ENCODE measurements around the gene CD79B. TPM values are rescaled to one million over a fixed set of nuclear protein-coding genes. Genes with fewer than 3 reads are reported as not detected.

Gene CD79B
- total RNA-seq, 1 experiment from 2014 or later, result 0.59 TPM

DNA sequence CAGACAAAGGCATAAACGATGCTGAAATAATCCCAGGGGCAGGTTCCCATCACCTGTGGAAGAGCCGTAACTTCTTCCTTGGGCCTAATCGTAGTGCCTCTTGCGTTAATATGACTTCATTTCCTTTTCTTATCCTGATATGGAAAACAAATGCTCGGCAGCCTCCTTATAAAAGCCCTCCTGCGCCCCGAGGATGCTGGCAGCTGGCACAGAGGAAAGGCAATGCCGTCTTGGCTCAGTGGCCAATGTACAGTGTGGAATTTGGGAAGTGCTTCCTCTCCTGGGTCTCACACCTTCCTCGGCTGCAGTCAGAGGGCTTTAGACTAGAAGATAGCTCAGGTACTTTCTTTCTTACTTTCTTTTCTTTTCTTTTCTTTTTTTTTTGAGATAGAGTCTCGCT, 37.1 kb upstream of the CD79B start (continued):
- TF ChIP-seq, protein P1, sequence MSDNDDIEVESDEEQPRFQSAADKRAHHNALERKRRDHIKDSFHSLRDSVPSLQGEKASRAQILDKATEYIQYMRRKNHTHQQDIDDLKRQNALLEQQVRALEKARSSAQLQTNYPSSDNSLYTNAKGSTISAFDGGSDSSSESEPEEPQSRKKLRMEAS (IDR thresholded peaks at IDR 0.05), result no peak
- TF ChIP-seq, protein P2, sequence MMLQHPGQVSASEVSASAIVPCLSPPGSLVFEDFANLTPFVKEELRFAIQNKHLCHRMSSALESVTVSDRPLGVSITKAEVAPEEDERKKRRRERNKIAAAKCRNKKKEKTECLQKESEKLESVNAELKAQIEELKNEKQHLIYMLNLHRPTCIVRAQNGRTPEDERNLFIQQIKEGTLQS (IDR thresholded peaks at IDR 0.05), result no peak
- no peak for TF ChIP-seq FOSL1 (IDR thresholded peaks at IDR 0.05; ENCODE audit: low read depth)

DNA sequence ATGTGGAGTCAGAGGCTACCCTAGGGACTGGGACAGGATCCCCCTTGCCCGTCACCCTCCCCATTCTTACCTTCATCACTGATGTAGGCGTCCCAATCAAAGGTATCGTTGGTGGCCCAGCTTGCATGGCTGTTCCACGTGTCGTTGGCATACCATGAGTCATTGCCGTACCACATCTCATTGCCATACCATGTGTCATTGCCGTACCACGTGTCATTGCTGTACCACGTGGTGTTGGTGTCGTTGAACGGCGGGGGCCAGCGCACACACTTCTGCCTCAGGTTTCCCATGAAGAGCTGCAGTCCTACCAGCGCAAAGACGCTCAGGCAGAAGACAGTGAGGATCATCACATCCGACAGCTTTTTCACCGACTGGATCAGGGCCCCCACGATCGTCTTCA, 35.8 kb upstream of the CD79B start:
- BruUV-seq (replicated peaks), result no TSS peak
- Histone ChIP-seq H2AFZ (ENCODE audit: low read depth, low read length, poor library complexity, severe bottlenecking) (no peak overlapping the region), H3K79me2 (ENCODE audit: insufficient read depth, low read length) (no peaks in the 10 kb centered on the region), H3K9ac (ENCODE audit: low read length) (no peak overlapping the region), H4K20me1 (ENCODE audit: insufficient read depth) (no peaks in the 10 kb centered on the region), H3K9me3 (ENCODE audit: control insufficient read depth in 1 of 2, insufficient read depth in 1 of 2, low read depth in 1 of 2, low read length in 2 of 2) (no peaks in the 10 kb centered on the region), H3K27me3 (ENCODE audit: insufficient read depth, low read length) (no peaks in the 10 kb centered on the region), H3K36me3 (ENCODE audit: control insufficient read depth in 1 of 2, insufficient read depth in 2 of 2, low read length in 2 of 2) (no peaks in the 10 kb centered on the region), H3K4me1 (ENCODE audit: control insufficient read depth in 1 of 2, insufficient read depth in 2 of 2, low read length in 2 of 2) (peaks cover 0 to 10% of the 10 kb centered on the region in 2 experiments; a peak in 1 of 4 replicates), H3K27ac (ENCODE audit: low read depth, low read length) (no peak overlapping the region), H3K9me2 (ENCODE audit: insufficient read depth) (no peaks in the 10 kb centered on the region), H3K4me2 (ENCODE audit: low read length) (no peak overlapping the region), H3K4me3 (replicated peaks in 1 of 2; ENCODE audit: low read depth in 1 of 2, low read length in 2 of 2) (no peak overlapping the region)
- ATAC-seq, result peak; percentile 35; the same call in 1 of the 2 replicates
- ChIA-PET CTCF (interaction anchor here (1.0 to 2.1 kb wide), 3 partner anchors 17 to 166 kb away, joined by 3 to 9 read pairs (median 7); no protein-coding TSS in a partner anchor), RAD21 (ENCODE audit: low non-redundant PET in 1 of 2, low total read pairs in 2 of 2, uncharacterized antibody in 2 of 2, unreplicated experiment in 2 of 2) (no interaction called here), POLR2A (no interaction called here)
- TF ChIP-seq POLR2A (IDR thresholded peaks at IDR 0.05; ENCODE audit: borderline replicate concordance, extremely low read depth, insufficient read depth, insufficient read length) (no peak), RAD21 (IDR thresholded peaks at IDR 0.05; ENCODE audit: low read depth) (no peak), FOSL1 (IDR thresholded peaks at IDR 0.05; ENCODE audit: low read depth) (no peak)
- intact Hi-C loops (cut with micrococcal nuclease), result no loop called here
- no peak for DNase-seq (ENCODE audit: low read depth, low spot score)

DNA sequence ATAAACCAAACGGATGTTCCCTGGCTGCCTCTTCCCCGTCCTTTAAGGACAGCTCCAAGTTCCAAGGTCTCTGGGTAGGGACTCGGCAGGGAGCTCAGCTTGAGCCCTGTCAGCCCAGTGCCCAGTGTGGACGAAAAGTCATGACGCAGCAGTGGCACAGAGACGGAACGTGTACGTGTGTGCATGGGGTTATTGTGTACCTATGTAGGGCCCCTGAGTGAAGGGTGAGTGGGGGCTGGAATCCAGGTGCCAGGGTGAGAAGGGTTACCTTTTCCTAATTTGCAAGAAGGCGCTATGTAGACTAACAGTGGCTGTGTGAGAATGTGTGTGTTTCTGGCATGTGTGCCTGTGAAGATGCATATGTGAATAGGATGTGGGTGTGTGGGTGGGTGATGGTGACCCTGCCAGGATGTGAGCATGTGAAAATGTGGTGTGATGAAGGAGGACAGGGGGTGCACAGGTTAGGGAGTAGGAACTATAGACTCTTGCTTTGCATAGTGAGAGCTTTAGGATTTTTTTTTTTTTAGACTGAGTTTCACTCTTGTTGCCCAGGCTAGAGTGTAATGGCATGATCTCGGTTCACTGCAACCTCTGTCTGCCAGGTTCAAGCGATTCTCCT, 34.6 kb upstream of the CD79B start:
- no TSS peak for BruUV-seq (replicated peaks)
- no peak overlapping the region for H3K4me3 ChIP-seq (replicated peaks in 1 of 2; ENCODE audit: low read depth in 1 of 2, low read length in 2 of 2)
- H3K36me3 ChIP-seq (ENCODE audit: control insufficient read depth in 1 of 2, insufficient read depth in 2 of 2, low read length in 2 of 2), result no peaks in the 10 kb centered on the region
- no peak overlapping the region for H2AFZ ChIP-seq (ENCODE audit: low read depth, low read length, poor library complexity, severe bottlenecking)
- H3K4me2 ChIP-seq (ENCODE audit: low read length), result no peak overlapping the region
- RAD21 ChIA-PET (ENCODE audit: low non-redundant PET in 1 of 2, low total read pairs in 2 of 2, uncharacterized antibody in 2 of 2, unreplicated experiment in 2 of 2), result no interaction called here
- no peak overlapping the region for H3K27ac ChIP-seq (ENCODE audit: low read depth, low read length)
- CTCF ChIA-PET, result interaction anchor here (1.6 to 2.1 kb wide), 2 partner anchors 16 to 21 kb away, joined by 9 read pairs; no protein-coding TSS in a partner anchor
- H3K4me1 ChIP-seq (ENCODE audit: control insufficient read depth in 1 of 2, insufficient read depth in 2 of 2, low read length in 2 of 2), result peaks cover 0 to 12% of the 10 kb centered on the region in 2 experiments; a peak in 2 of 4 replicates
- intact Hi-C loops (cut with micrococcal nuclease), result no loop called here
- POLR2A ChIA-PET, result interaction anchor here (1.8 kb wide), 1 partner anchor 15 kb away, joined by 6 read pairs; no protein-coding TSS in a partner anchor
- no peaks in the 10 kb centered on the region for H3K27me3 ChIP-seq (ENCODE audit: insufficient read depth, low read length)
- ATAC-seq, result no peak
- no peaks in the 10 kb centered on the region for H3K79me2 ChIP-seq (ENCODE audit: insufficient read depth, low read length)
- no peaks in the 10 kb centered on the region for H4K20me1 ChIP-seq (ENCODE audit: insufficient read depth)
- no peaks in the 10 kb centered on the region for H3K9me2 ChIP-seq (ENCODE audit: insufficient read depth)
- H3K9ac ChIP-seq (ENCODE audit: low read length), result no peak overlapping the region
- H3K9me3 ChIP-seq (ENCODE audit: control insufficient read depth in 1 of 2, insufficient read depth in 1 of 2, low read depth in 1 of 2, low read length in 2 of 2), result no peaks in the 10 kb centered on the region
- DNase-seq (ENCODE audit: low read depth, low spot score), result no peak
- TF ChIP-seq SP1 (IDR thresholded peaks at IDR 0.05; ENCODE audit: low read depth) (no peak), POLR2A (IDR thresholded peaks at IDR 0.05; ENCODE audit: borderline replicate concordance, extremely low read depth, insufficient read depth, insufficient read length) (no peak), CEBPB (IDR thresholded peaks at IDR 0.05; ENCODE audit: low read depth) (no peak), EZH2phosphoT487 (IDR thresholded peaks at IDR 0.05; ENCODE audit: borderline replicate concordance) (no peak), EZH2 (IDR thresholded peaks at IDR 0.05) (no peak)
- TF ChIP-seq, protein P3, sequence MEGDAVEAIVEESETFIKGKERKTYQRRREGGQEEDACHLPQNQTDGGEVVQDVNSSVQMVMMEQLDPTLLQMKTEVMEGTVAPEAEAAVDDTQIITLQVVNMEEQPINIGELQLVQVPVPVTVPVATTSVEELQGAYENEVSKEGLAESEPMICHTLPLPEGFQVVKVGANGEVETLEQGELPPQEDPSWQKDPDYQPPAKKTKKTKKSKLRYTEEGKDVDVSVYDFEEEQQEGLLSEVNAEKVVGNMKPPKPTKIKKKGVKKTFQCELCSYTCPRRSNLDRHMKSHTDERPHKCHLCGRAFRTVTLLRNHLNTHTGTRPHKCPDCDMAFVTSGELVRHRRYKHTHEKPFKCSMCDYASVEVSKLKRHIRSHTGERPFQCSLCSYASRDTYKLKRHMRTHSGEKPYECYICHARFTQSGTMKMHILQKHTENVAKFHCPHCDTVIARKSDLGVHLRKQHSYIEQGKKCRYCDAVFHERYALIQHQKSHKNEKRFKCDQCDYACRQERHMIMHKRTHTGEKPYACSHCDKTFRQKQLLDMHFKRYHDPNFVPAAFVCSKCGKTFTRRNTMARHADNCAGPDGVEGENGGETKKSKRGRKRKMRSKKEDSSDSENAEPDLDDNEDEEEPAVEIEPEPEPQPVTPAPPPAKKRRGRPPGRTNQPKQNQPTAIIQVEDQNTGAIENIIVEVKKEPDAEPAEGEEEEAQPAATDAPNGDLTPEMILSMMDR (IDR thresholded peaks at IDR 0.05 in 2 of 3, conservative IDR thresholded peaks at IDR 0.05 in 1 of 3; ENCODE audit: borderline replicate concordance in 1 of 3, insufficient read depth in 1 of 3, low read depth in 2 of 3, low read length in 2 of 3), result no peak
- TF ChIP-seq, protein P4, sequence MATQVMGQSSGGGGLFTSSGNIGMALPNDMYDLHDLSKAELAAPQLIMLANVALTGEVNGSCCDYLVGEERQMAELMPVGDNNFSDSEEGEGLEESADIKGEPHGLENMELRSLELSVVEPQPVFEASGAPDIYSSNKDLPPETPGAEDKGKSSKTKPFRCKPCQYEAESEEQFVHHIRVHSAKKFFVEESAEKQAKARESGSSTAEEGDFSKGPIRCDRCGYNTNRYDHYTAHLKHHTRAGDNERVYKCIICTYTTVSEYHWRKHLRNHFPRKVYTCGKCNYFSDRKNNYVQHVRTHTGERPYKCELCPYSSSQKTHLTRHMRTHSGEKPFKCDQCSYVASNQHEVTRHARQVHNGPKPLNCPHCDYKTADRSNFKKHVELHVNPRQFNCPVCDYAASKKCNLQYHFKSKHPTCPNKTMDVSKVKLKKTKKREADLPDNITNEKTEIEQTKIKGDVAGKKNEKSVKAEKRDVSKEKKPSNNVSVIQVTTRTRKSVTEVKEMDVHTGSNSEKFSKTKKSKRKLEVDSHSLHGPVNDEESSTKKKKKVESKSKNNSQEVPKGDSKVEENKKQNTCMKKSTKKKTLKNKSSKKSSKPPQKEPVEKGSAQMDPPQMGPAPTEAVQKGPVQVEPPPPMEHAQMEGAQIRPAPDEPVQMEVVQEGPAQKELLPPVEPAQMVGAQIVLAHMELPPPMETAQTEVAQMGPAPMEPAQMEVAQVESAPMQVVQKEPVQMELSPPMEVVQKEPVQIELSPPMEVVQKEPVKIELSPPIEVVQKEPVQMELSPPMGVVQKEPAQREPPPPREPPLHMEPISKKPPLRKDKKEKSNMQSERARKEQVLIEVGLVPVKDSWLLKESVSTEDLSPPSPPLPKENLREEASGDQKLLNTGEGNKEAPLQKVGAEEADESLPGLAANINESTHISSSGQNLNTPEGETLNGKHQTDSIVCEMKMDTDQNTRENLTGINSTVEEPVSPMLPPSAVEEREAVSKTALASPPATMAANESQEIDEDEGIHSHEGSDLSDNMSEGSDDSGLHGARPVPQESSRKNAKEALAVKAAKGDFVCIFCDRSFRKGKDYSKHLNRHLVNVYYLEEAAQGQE (IDR thresholded peaks at IDR 0.05; ENCODE audit: low read depth), result no peak
- TF ChIP-seq, protein P2 (IDR thresholded peaks at IDR 0.05), result no peak

All from HCT116 (cell line).